Measurements from ENCODE around the gene TANC1.

Gene TANC1

DNA sequence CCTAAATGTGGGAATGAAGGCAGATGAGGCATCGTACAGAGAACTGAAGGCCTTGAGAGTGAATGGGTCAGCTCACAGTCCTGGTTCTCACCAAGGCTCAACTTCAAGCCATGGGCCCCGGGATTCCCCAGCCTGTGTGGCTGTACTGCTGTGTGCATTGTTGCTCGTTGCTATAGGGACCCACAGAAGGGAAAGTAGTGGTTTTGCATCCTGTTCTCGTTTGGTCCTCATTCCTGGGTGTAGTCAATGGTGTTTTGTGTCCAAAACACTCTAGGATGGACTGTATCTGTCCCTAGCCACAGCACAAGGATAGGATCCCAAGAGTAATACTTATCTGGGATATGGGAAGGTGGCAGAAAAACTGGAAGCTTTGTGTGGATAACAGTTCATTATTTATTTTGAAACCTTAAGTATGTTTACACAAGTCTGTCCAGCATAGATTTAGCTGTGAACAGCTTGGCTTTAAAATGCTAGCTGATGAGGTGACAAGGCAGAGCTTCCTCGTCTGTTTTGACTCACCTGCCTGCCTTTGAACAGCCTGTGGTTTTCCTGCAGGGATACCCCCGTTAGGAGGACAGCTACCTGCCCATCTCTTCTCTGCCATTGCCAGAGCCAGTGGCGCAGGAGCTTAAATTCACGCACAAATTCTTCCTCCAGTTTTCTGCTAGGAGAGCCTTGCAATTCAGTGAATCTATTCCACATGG is 233.1 kb downstream of the TANC1 start:
- Mint-ChIP-seq H3K9me3 (no peaks in the 10 kb centered on the region), H3K36me3 (ENCODE audit: low read depth) (peaks cover 88% of the 10 kb centered on the region), H3K4me3 (no peak overlapping the region), H3K27me3 (ENCODE audit: low read depth, poor library complexity) (peaks cover 3% of the 10 kb centered on the region), H3K27ac (peak overlapping the region; percentile 84), H3K4me1 (peaks cover 7% of the 10 kb centered on the region)
- no peak for DNase-seq
- TF ChIP-seq CTCF (IDR thresholded peaks at IDR 0.05): no peak

- Mint-ChIP-seq H3K36me3 (ENCODE audit: low read depth) (peaks cover 86% of the 10 kb centered on the region), H3K27ac (peak overlapping the region; percentile 88)
- DNase-seq: no peak
Measured at GRCh38 chr2:159202568-159203071, 234.2 kb downstream of the TANC1 start.

GRCh38 chr2:159204381-159205144 is 236.1 kb downstream of the TANC1 start:
- no peaks in the 10 kb centered on the region for H3K9me3 Mint-ChIP-seq
- H3K4me1 Mint-ChIP-seq: peaks cover 16% of the 10 kb centered on the region
- TF ChIP-seq CTCF (IDR thresholded peaks at IDR 0.05): no peak
- H3K27ac Mint-ChIP-seq: no peak overlapping the region
- peaks cover 82% of the 10 kb centered on the region for H3K36me3 Mint-ChIP-seq (ENCODE audit: low read depth)
- no peak for DNase-seq
- peaks cover 3% of the 10 kb centered on the region for H3K27me3 Mint-ChIP-seq (ENCODE audit: low read depth, poor library complexity)
- H3K4me3 Mint-ChIP-seq: no peak overlapping the region

More at GRCh38 chr2:159202568-159203071, 234.2 kb downstream of the TANC1 start:
- peaks cover 7% of the 10 kb centered on the region for H3K4me1 Mint-ChIP-seq
- H3K27me3 Mint-ChIP-seq (ENCODE audit: low read depth, poor library complexity): peaks cover 3% of the 10 kb centered on the region
- no peak for TF ChIP-seq CTCF (IDR thresholded peaks at IDR 0.05)
- H3K9me3 Mint-ChIP-seq: no peaks in the 10 kb centered on the region
- no peak overlapping the region for H3K4me3 Mint-ChIP-seq

DNA sequence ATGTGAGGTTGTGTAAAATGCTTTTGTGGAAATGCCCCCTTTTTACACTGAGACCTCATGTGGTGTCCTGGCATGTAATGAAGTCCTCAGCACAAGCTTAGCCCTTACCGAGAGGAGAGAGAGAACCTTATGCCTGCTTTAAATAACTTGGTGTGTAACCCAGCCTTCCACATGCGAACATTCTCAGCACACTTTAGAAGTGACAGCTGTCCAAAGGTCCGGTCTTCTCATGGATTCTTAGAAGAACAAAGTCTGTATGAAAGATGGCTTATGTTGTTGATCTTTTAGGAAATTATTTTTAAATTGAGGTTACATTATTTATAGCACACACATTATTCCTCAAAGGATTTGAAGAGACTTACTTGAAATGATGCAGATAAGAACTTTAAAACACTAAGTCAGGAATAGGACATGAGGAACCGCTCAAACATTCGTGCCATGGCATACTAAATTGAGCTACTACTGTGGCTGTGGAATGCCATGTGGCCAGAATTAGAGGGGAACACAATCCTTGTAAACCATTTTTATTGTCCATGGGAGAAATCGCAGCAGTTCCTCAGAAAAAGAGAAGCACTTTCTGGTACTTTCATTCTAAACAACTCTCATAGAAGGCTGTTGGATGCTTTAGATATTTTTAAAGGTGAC is 238.4 kb downstream of the TANC1 start:
- no peak for TF ChIP-seq CTCF (IDR thresholded peaks at IDR 0.05)
- no peak overlapping the region for H3K27ac Mint-ChIP-seq
- no peak overlapping the region for H3K4me3 Mint-ChIP-seq
- peaks cover 32% of the 10 kb centered on the region for H3K4me1 Mint-ChIP-seq
- H3K36me3 Mint-ChIP-seq (ENCODE audit: low read depth): peaks cover 81% of the 10 kb centered on the region
- DNase-seq: no peak
- H3K27me3 Mint-ChIP-seq (ENCODE audit: low read depth, poor library complexity): no peaks in the 10 kb centered on the region
- no peaks in the 10 kb centered on the region for H3K9me3 Mint-ChIP-seq

DNA sequence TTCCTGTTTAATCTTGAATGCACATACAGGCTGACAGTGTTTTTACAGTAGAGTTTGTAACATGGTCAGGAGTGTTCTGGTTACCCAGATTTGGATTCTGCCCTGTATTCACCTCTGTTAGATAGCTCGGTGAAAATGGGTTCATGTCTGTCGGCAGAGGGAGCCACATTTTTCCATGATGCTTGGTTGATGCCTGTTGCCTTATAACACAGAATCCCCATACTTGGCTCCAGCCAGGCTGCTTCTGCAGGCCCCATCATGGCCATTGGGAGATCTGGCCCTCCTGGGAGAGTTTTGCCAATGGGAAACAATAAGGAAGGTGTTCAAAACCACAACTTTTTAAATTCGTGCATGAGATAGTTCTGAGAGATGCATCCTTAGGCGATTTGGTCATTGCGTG is 240.0 kb downstream of the TANC1 start:
- Mint-ChIP-seq H3K9me3 (no peaks in the 10 kb centered on the region), H3K27me3 (ENCODE audit: low read depth, poor library complexity) (peaks cover 6% of the 10 kb centered on the region), H3K4me1 (peaks cover 39% of the 10 kb centered on the region), H3K4me3 (no peak overlapping the region), H3K36me3 (ENCODE audit: low read depth) (peaks cover 85% of the 10 kb centered on the region), H3K27ac (peak overlapping the region; percentile 92)
- no peak for TF ChIP-seq CTCF (IDR thresholded peaks at IDR 0.05)
- no peak for DNase-seq
